Liver (tissue), 9 donors: ENCODE results near the gene DSCAML1. TPM values are rescaled to one million over a fixed set of nuclear protein-coding genes. Genes with fewer than 3 reads are reported as not detected.

ENCODE experiments used
- DNase-seq: peaks from one replicate; pipeline ENCODE4 v3.0.0-alpha.2; 2017; ENCODE audit warnings: low spot score
- H3K27ac ChIP-seq, 2 donors: one replicate each; pipeline ENCODE4 v1.7.0; 2013; ENCODE audit warnings: inconsistent platforms in 2 of 2, low read length in 2 of 2, control low read depth in 1 of 2, low read depth in 1 of 2, mild to moderate bottlenecking in 1 of 2
- H3K27me3 ChIP-seq, 4 donors: one replicate each; pipeline versions ENCODE4 v1.6.1 to v1.7.0; 2013; ENCODE audit warnings: low read length in 3 of 4, inconsistent platforms in 1 of 4, mild to moderate bottlenecking in 1 of 4, moderate library complexity in 1 of 4; ENCODE audit not compliant: control insufficient read depth in 4 of 4, insufficient read depth in 4 of 4
- H3K36me3 ChIP-seq, 4 donors: one replicate each; pipeline versions ENCODE4 v1.6.1 to v1.7.0; 2013; ENCODE audit warnings: low read length in 3 of 4, mild to moderate bottlenecking in 3 of 4, low read depth in 1 of 4, moderate library complexity in 1 of 4; ENCODE audit not compliant: control insufficient read depth in 4 of 4, insufficient read depth in 3 of 4
- H3K4me1 ChIP-seq, 4 donors: one replicate each; pipeline versions ENCODE4 v1.6.1 to v1.7.0; 2013; ENCODE audit warnings: low read length in 3 of 4, mild to moderate bottlenecking in 3 of 4, moderate library complexity in 1 of 4; ENCODE audit not compliant: control insufficient read depth in 4 of 4, insufficient read depth in 4 of 4
- H3K4me3 ChIP-seq, 3 donors: one replicate each; pipeline versions ENCODE4 v1.6.1 to v1.7.0; 2013; ENCODE audit warnings: low read length in 3 of 3, control low read depth in 1 of 3, low read depth in 1 of 3, mild to moderate bottlenecking in 1 of 3
- H3K9ac ChIP-seq, 2 donors: one replicate each; pipeline ENCODE4 v1.7.0; 2013; ENCODE audit warnings: low read length in 2 of 2, mild to moderate bottlenecking in 2 of 2, moderate library complexity in 2 of 2, control low read depth in 1 of 2, low read depth in 1 of 2
- H3K9me3 ChIP-seq, 4 donors: one replicate each; pipeline versions ENCODE4 v1.6.1 to v1.7.0; 2013; ENCODE audit warnings: low read length in 3 of 4; ENCODE audit not compliant: control insufficient read depth in 4 of 4
- ATF3 ChIP-seq: IDR thresholded peaks from 2 replicates; pipeline ENCODE4 v1.6.1; 2016; ENCODE audit warnings: antibody characterized with exemption
- EGR1 ChIP-seq, 2 donors: IDR thresholded peaks; 2 replicates each; pipeline ENCODE4 v1.6.1; 2016 to 2018; ENCODE audit warnings: antibody characterized with exemption in 2 of 2, low read depth in 2 of 2
- FOXA1 ChIP-seq: IDR thresholded peaks from 2 replicates; pipeline ENCODE4 v1.6.1; 2016; ENCODE audit warnings: antibody characterized with exemption
- FOXA2 ChIP-seq: IDR thresholded peaks from 2 replicates; pipeline ENCODE4 v1.6.1; 2016; ENCODE audit warnings: antibody characterized with exemption
- GABPA ChIP-seq, 2 donors: IDR thresholded peaks in 1 of 2; conservative IDR thresholded peaks in 1 of 2; 2 replicates each; pipeline ENCODE4 v1.6.1; 2016; ENCODE audit warnings: antibody characterized with exemption in 2 of 2, mild to moderate bottlenecking in 1 of 2, moderate library complexity in 1 of 2
- HNF4A ChIP-seq, 2 donors: conservative IDR thresholded peaks; 2 replicates each; pipeline ENCODE4 v1.6.1; 2016; ENCODE audit warnings: antibody characterized with exemption in 2 of 2, mild to moderate bottlenecking in 2 of 2
- HNF4G ChIP-seq: IDR thresholded peaks from 2 replicates; pipeline ENCODE4 v1.6.1; 2016; ENCODE audit warnings: antibody characterized with exemption
- JUND ChIP-seq, 2 donors: IDR thresholded peaks; 2 replicates each; pipeline ENCODE4 v1.6.1; 2016; ENCODE audit warnings: antibody characterized with exemption in 2 of 2
- NR2F2 ChIP-seq: IDR thresholded peaks from 2 replicates; pipeline ENCODE4 v1.6.1; 2016; ENCODE audit warnings: antibody characterized with exemption
- RAD21 ChIP-seq, 2 donors: IDR thresholded peaks; 2 replicates each; pipeline ENCODE4 v1.6.1; 2016; ENCODE audit warnings: antibody characterized with exemption in 2 of 2, mild to moderate bottlenecking in 2 of 2
- RXRA ChIP-seq, 2 donors: IDR thresholded peaks; 2 replicates each; pipeline ENCODE4 v1.6.1; 2017 to 2018; ENCODE audit warnings: antibody characterized with exemption in 2 of 2, mild to moderate bottlenecking in 1 of 2
- SP1 ChIP-seq: IDR thresholded peaks from 2 replicates; pipeline ENCODE4 v1.6.1; 2018; ENCODE audit warnings: antibody characterized with exemption, mild to moderate bottlenecking
- TAF1 ChIP-seq: conservative IDR thresholded peaks from 2 replicates; pipeline ENCODE4 v1.6.1; 2016; ENCODE audit warnings: antibody characterized with exemption, mild to moderate bottlenecking
- YY1 ChIP-seq: IDR thresholded peaks from 2 replicates; pipeline ENCODE4 v1.6.1; 2016; ENCODE audit warnings: antibody characterized with exemption, mild to moderate bottlenecking
- ZBTB33 ChIP-seq: IDR thresholded peaks from 2 replicates; pipeline ENCODE4 v1.6.1; 2016; ENCODE audit warnings: antibody characterized with exemption
- WGBS: extraction: QIAGEN DNeasy Blood & Tissue Kit; methylation state at CpG from one replicate; pipeline ENCODE4 v1.1.7; 2013; 5-methylcytosine and 5-hydroxymethylcytosine counted together
- polyA plus RNA-seq, 2 donors: library from polyadenylated mRNA; stranded (reverse) in 1 of 2; unstranded in 1 of 2; fragments of 200-250 nt in 1 of 2; fragments of >200 nt in 1 of 2; fragmentation: Nextera tagmentation in 1 of 2; extraction: Ambion mirVana in 1 of 2; gene quantifications; one replicate each; pipeline versions ENCODE4 v1.2.1 to v1.2.3, GENCODE V29; 2013 to 2015
- total RNA-seq, 2 donors: library from RNA; depleted of rRNA; stranded (reverse); fragments of >200 nt; gene quantifications; one replicate each; pipeline ENCODE4 v1.2.3, GENCODE V29; 2014
- TF ChIP-seq, protein P1 (sequence below): IDR thresholded peaks from 2 replicates; pipeline ENCODE4 v1.6.1; 2016; ENCODE audit warnings: antibody characterized with exemption
- TF ChIP-seq, protein P2 (sequence below): fragments of 150-350 bp; IDR thresholded peaks from 2 replicates; pipeline ENCODE4 v1.5.1; 2017; ENCODE audit warnings: improper control_type of control experiment, low read depth, low read length; ENCODE audit not compliant: missing input control
- TF ChIP-seq, protein P3 (sequence below): IDR thresholded peaks from 2 replicates; pipeline ENCODE4 v1.6.1; 2016; ENCODE audit warnings: antibody characterized with exemption, mild to moderate bottlenecking
- donor health status: healthy.
- donor health status: healthy.
- donor health status: healthy.
- donor health status: healthy.
- donor health status: healthy.

The DSCAML1 gene
- total and polyA plus RNA-seq, 4 donors = 0.07 to 0.42 (median 0.20) TPM

DNA sequence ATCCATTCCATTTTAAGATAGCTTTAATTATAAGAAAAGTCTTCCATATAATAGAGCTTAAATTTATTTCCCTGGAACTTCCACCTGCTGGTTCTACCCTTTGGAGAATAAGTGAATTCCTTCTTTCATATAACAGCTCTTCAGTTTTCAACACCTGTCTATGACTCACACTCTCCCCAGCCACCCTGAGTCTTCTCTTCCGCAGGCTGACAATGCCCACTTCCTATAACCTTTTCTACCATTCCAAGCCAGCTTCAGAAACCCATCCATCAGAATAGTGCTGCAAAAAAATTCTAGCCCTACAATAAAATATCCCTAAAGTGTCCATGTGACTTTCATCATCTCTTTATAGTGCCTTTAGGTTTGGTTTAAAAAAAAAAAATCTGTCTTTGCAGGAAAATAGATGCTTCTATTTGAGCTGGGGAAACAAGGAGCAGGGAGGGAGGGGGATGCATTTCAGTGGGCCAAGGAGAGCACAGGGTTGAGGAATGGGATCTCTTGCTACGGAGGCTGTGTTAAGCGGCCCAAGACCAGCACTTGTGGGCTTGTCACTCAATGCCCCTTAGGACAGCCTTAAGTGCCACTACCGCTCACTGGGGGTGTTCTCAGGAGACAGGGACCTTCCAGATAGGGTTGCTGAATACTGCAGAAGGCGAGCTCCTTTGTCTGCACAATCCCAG is 178.6 kb downstream of the DSCAML1 start:
- no peaks in the 10 kb centered on the region for H3K36me3 ChIP-seq
- no peak overlapping the region for H3K4me3 ChIP-seq
- no peak for DNase-seq
- no peaks in the 10 kb centered on the region for H3K4me1 ChIP-seq
- H3K27me3 ChIP-seq = no peaks in the 10 kb centered on the region
- no peak for TF ChIP-seq HNF4A (conservative IDR thresholded peaks at IDR 0.05)
- TF ChIP-seq FOXA2 = no peak
- TF ChIP-seq, protein P1, sequence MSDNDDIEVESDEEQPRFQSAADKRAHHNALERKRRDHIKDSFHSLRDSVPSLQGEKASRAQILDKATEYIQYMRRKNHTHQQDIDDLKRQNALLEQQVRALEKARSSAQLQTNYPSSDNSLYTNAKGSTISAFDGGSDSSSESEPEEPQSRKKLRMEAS = no peak
- TF ChIP-seq, protein P2, sequence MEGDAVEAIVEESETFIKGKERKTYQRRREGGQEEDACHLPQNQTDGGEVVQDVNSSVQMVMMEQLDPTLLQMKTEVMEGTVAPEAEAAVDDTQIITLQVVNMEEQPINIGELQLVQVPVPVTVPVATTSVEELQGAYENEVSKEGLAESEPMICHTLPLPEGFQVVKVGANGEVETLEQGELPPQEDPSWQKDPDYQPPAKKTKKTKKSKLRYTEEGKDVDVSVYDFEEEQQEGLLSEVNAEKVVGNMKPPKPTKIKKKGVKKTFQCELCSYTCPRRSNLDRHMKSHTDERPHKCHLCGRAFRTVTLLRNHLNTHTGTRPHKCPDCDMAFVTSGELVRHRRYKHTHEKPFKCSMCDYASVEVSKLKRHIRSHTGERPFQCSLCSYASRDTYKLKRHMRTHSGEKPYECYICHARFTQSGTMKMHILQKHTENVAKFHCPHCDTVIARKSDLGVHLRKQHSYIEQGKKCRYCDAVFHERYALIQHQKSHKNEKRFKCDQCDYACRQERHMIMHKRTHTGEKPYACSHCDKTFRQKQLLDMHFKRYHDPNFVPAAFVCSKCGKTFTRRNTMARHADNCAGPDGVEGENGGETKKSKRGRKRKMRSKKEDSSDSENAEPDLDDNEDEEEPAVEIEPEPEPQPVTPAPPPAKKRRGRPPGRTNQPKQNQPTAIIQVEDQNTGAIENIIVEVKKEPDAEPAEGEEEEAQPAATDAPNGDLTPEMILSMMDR = no peak
- no peak for TF ChIP-seq TAF1
- no peak for TF ChIP-seq JUND (IDR thresholded peaks at IDR 0.05)
- no peak for TF ChIP-seq NR2F2
- 74% methylated on average over 5 of the region's 5 CpGs for WGBS
- peaks cover 0 to 9% (median 1%) of the 10 kb centered on the region in 4 donors for H3K9me3 ChIP-seq
- no peak overlapping the region for H3K9ac ChIP-seq
- no peak overlapping the region for H3K27ac ChIP-seq

DNA sequence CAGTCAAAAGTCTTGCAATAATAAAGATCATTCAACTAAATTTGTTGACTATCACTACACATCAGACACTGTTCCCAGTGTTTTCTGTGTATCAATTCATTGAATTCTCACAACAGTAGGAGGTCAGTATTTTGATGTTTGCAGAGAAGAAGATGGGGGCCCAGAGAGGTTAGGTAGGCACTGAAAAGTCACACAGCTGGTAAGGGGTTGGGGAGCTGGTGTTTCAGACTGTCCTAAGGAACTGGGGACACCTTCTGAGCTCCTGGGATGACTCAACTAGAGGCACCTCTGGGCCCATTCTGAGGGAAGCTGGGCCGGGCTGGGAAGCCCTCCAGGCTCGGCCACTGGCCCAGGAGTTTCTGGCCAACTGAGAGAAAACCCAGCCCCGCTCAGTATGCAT is 180.0 kb downstream of the DSCAML1 start:
- Histone ChIP-seq H3K4me1 (no peaks in the 10 kb centered on the region), H3K4me3 (no peak overlapping the region), H3K27me3 (peaks cover 0 to 4% (median 0%) of the 10 kb centered on the region in 4 donors), H3K9ac (no peak overlapping the region), H3K27ac (no peak overlapping the region), H3K36me3 (no peaks in the 10 kb centered on the region), H3K9me3 (peaks cover 0 to 7% (median under 1%) of the 10 kb centered on the region in 4 donors)
- DNase-seq = no peak
- 86% methylated on average over 3 of the region's 3 CpGs for WGBS
- no peak for TF ChIP-seq HNF4A (conservative IDR thresholded peaks at IDR 0.05)
- TF ChIP-seq, protein P2 = no peak
- TF ChIP-seq JUND (IDR thresholded peaks at IDR 0.05) = no peak
- TF ChIP-seq, protein P1 = no peak
- no peak for TF ChIP-seq FOXA2
- TF ChIP-seq, protein P3, sequence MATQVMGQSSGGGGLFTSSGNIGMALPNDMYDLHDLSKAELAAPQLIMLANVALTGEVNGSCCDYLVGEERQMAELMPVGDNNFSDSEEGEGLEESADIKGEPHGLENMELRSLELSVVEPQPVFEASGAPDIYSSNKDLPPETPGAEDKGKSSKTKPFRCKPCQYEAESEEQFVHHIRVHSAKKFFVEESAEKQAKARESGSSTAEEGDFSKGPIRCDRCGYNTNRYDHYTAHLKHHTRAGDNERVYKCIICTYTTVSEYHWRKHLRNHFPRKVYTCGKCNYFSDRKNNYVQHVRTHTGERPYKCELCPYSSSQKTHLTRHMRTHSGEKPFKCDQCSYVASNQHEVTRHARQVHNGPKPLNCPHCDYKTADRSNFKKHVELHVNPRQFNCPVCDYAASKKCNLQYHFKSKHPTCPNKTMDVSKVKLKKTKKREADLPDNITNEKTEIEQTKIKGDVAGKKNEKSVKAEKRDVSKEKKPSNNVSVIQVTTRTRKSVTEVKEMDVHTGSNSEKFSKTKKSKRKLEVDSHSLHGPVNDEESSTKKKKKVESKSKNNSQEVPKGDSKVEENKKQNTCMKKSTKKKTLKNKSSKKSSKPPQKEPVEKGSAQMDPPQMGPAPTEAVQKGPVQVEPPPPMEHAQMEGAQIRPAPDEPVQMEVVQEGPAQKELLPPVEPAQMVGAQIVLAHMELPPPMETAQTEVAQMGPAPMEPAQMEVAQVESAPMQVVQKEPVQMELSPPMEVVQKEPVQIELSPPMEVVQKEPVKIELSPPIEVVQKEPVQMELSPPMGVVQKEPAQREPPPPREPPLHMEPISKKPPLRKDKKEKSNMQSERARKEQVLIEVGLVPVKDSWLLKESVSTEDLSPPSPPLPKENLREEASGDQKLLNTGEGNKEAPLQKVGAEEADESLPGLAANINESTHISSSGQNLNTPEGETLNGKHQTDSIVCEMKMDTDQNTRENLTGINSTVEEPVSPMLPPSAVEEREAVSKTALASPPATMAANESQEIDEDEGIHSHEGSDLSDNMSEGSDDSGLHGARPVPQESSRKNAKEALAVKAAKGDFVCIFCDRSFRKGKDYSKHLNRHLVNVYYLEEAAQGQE = no peak
- no peak for TF ChIP-seq NR2F2
- TF ChIP-seq TAF1 = no peak
- TF ChIP-seq FOXA1 = no peak
- no peak for TF ChIP-seq RXRA (IDR thresholded peaks at IDR 0.05)
- TF ChIP-seq ZBTB33 = no peak
- TF ChIP-seq RAD21 (IDR thresholded peaks at IDR 0.05) = no peak
- no peak for TF ChIP-seq ATF3
- TF ChIP-seq SP1 = no peak
- TF ChIP-seq YY1 = no peak
- no peak for TF ChIP-seq EGR1 (IDR thresholded peaks at IDR 0.05; ENCODE audit: low read depth in 2 of 2)
- no peak for TF ChIP-seq HNF4G
- no peak for TF ChIP-seq GABPA (IDR thresholded peaks at IDR 0.05 in 1 of 2, conservative IDR thresholded peaks at IDR 0.05 in 1 of 2)
